Prostate gland (tissue), 2 donors: Measurements from ENCODE around the gene A1BG.

Source experiments
- CTCF ChIP-seq, 4 experiments: fragments of 200-600 bp in 2 of 4; fragments of 450-650 bp in 2 of 4; sonication (generic) in 2 of 4; IDR thresholded peaks; 1 replicate in 3 of 4; 2 replicates in 1 of 4; pipeline ENCODE4 v1.5.1; 2016 to 2019; ENCODE audit warnings: antibody characterized with exemption in 4 of 4, mild to moderate bottlenecking in 2 of 4, moderate library complexity in 2 of 4
- POLR2A ChIP-seq: fragments of 450-650 bp; IDR thresholded peaks from one replicate; pipeline ENCODE4 v1.6.1; 2016; ENCODE audit warnings: antibody characterized with exemption, mild to moderate bottlenecking
- POLR2AphosphoS5 ChIP-seq: sonication (generic); formaldehyde crosslinking; IDR thresholded peaks from one replicate; pipeline ENCODE4 v1.6.1; 2017; ENCODE audit warnings: antibody characterized with exemption

- no peak for TF ChIP-seq POLR2AphosphoS5
- no peak for TF ChIP-seq CTCF (IDR thresholded peaks at IDR 0.05)
- TF ChIP-seq POLR2A, result no peak
Measured at GRCh38 chr19:58366585-58367430, 13.5 kb upstream of the A1BG start.
